GM21423 (cell line): ENCODE data around the gene SNX6.
"Not testable (repeated sequence)": the region's sequence is repeated elsewhere in the genome, so short reads cannot be mapped to it uniquely, and the experiment has no call there.

ENCODE experiments used
- ATAC-seq: cut with Tn5 transposase; IDR thresholded peaks from one replicate; pipeline ENCODE4 v1.9.1; 2021; ENCODE audit warnings: mild to moderate bottlenecking, moderate library complexity; ENCODE audit not compliant: unreplicated experiment

Gene SNX6

GRCh38 chr14:34640826-34641225 lies 10.9 kb upstream of the SNX6 start:
- no peak for ATAC-seq

GRCh38 chr14:34634360-34634771 lies 4.4 kb upstream of the SNX6 start:
- not testable (repeated sequence) for ATAC-seq

- no peak for ATAC-seq
Measured at GRCh38 chr14:34633742-34634141, 3.8 kb upstream of the SNX6 start.

GRCh38 chr14:34632411-34632978 lies 2.5 kb upstream of the SNX6 start:
- no peak for ATAC-seq

- no peak for ATAC-seq
Measured at GRCh38 chr14:34629344-34629656, 648 bp downstream of the SNX6 start.

GRCh38 chr14:34628681-34629135 lies 1.2 kb downstream of the SNX6 start:
- ATAC-seq, result no peak

GRCh38 chr14:34623506-34623905 lies 6.4 kb downstream of the SNX6 start:
- ATAC-seq, result no peak

GRCh38 chr14:34620839-34621238 lies 9.1 kb downstream of the SNX6 start:
- ATAC-seq, result no peak

- ATAC-seq, result no peak
Measured at GRCh38 chr14:34620115-34620514, 9.8 kb downstream of the SNX6 start.

GRCh38 chr14:34619471-34619870 lies 10.5 kb downstream of the SNX6 start:
- no peak for ATAC-seq

- ATAC-seq, result no peak
Measured at GRCh38 chr14:34616360-34616759, 13.6 kb downstream of the SNX6 start.

- no peak for ATAC-seq
Measured at GRCh38 chr14:34615507-34615906, 14.4 kb downstream of the SNX6 start.

- no peak for ATAC-seq
Measured at GRCh38 chr14:34614638-34615037, 15.3 kb downstream of the SNX6 start.

GRCh38 chr14:34610101-34610500 lies 19.8 kb downstream of the SNX6 start:
- no peak for ATAC-seq

GRCh38 chr14:34605461-34605860 lies 24.5 kb downstream of the SNX6 start:
- ATAC-seq, result no peak

- ATAC-seq, result no peak
Measured at GRCh38 chr14:34604995-34605394, 25.0 kb downstream of the SNX6 start.

GRCh38 chr14:34596891-34597290 lies 33.1 kb downstream of the SNX6 start:
- no peak for ATAC-seq

GRCh38 chr14:34593740-34594375 lies 36.1 kb downstream of the SNX6 start:
- no peak for ATAC-seq

GRCh38 chr14:34592623-34593022 lies 37.3 kb downstream of the SNX6 start:
- ATAC-seq, result no peak

- no peak for ATAC-seq
Measured at GRCh38 chr14:34583525-34583924, 46.4 kb downstream of the SNX6 start.

GRCh38 chr14:34582117-34582680 lies 47.7 kb downstream of the SNX6 start:
- ATAC-seq, result no peak

GRCh38 chr14:34580381-34580780 lies 49.6 kb downstream of the SNX6 start:
- no peak for ATAC-seq

GRCh38 chr14:34571771-34572170 lies 58.2 kb downstream of the SNX6 start:
- no peak for ATAC-seq
